ENCODE results near the gene IL17REL. TPM values are rescaled to one million over a fixed set of nuclear protein-coding genes. Genes with fewer than 3 reads are reported as not detected.
A peak's percentile ranks its signal among the peaks of the same experiment; 100 is the strongest.

IL17REL gene
- total RNA-seq, 4 donors from 2014 or later: not detected

DNA sequence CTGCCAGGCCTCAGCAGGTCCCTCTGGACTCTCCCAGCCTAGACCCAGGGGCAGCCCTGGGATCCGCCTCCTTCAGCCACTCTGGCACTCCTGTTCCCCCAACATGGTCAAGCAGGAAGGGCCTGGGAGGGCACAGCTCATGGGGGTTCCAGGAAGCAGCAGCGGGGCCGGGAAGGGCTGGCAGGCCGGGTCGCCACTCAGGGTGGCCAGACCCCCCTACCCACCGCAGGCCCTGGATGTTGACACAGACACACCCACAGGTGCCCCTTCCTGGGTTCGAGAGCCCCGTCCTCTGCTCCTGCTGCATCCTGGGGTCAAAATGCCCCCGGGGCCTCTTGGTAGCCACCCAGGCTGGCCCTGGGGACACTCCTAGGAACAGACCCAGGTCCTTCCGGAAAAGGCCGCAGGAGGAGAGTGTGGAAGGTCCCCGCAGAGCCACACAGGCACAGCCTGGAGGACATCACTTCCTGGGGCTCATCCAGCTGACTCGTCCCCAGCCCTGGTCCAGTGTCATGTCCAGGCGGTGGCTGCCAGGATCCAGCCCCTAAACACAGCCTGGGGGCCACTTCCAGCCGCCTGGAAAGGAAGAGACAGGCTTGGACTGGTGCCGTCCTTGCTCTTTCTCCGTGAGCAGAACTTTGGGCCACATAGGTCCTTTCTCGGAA is 58.8 kb downstream of the IL17REL start:
- DNase-seq (ENCODE audit: low spot score): no peak
- no peak for ATAC-seq (ENCODE audit: low FRiP score)
- TF ChIP-seq CTCF (IDR thresholded peaks at IDR 0.05): no peak

GRCh38 chr22:49953027-49953679 is 59.4 kb downstream of the IL17REL start:
- no peak for TF ChIP-seq CTCF (IDR thresholded peaks at IDR 0.05)
- no peak for ATAC-seq (ENCODE audit: low FRiP score)

DNA sequence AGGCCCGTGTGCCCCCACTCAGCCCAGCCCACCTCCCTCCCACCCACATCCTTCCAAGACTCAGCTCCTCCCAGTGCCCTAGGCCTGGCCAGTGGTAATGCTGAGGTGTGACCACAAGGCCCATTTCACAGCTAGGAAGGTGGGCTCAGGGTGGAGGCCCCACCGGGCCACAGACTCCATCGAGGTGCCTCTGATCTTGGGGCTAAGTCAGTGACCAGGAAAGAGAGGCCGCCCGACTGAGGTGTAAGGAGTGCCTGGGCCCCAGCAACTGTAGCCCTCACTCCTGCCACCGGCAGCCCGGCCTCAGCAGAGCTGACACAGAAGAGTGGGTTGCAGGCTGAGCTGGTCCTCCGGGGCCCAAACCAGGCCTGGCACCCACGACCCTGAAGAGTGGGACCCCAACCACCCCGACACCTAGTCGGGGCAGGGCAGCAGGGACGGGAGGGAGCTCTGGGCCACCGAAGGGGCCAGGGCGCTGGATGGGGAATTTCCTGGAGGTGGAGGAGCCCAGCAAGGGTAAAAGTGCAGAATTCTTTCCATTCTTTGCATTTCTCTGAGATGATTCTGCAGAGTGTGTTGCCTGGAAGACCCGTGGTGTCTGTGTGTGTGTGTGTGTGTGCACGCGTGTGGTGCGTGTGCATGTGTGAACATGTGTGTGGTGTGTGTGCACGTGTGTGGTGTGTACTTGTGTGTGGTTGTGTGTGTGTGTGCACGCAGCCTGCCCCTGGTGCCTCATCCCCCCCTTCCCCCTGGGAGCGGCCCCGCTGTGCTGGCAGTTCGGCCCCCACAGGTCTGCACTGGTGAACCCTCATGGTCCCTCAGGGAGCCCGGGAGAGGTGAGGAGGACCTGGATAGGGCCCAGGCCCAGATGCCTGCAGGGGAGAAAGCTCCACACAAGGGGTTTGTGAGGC is 60.3 kb downstream of the IL17REL start:
- no peak for TF ChIP-seq CTCF (IDR thresholded peaks at IDR 0.05)
- ATAC-seq (ENCODE audit: low FRiP score) (peak; percentile 15), DNase-seq (ENCODE audit: low spot score) (no peak)

More at GRCh38 chr22:49953027-49953679, 59.4 kb downstream of the IL17REL start:
- DNase-seq (ENCODE audit: low spot score): no peak

GRCh38 chr22:49951678-49951985 is 60.9 kb downstream of the IL17REL start:
- no peak for TF ChIP-seq CTCF (IDR thresholded peaks at IDR 0.05)
- ATAC-seq (ENCODE audit: low FRiP score): no peak
- no peak for DNase-seq (ENCODE audit: low spot score)

- ATAC-seq (ENCODE audit: low FRiP score) (no peak), DNase-seq (ENCODE audit: low spot score) (no peak)
- TF ChIP-seq CTCF (IDR thresholded peaks at IDR 0.05): no peak
These were observed 61.4 kb downstream of the IL17REL start for GRCh38 chr22:49951000-49951677.

DNA sequence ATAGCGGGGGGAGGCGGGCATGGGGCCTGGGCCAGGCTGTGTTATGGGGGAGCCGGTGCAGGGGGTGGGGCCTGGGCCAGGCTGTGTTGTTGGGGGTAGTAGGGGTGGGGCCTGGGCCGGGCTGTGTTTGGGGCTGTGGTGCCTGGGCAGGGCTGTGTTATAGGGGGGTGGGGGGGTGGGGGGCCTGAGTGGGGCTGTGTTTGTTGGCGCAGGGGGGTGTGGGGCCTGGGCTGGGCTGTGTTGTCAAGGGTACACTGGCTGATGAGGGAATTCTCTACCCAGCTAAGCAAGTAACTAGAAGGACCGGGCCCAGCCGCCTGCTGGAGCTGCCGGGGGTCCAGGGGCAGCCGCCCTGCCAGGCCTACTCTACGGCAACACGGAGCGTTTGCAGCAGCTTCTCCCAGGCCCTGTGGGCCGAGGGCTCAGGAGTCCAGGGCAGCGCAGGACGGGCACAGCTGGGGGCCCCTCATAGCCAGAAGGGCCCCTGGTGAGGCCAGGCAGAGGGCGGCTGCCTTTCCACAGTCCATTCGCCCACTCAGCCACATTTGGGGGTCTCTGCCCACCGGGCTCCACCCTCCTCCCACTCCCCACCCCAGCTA is 62.1 kb downstream of the IL17REL start:
- TF ChIP-seq CTCF (IDR thresholded peaks at IDR 0.05): no peak
- DNase-seq (ENCODE audit: low spot score) (no peak), ATAC-seq (ENCODE audit: low FRiP score) (no peak)

All from omental fat pad (tissue), 4 donors.